KMS-11 (cell line): ENCODE data around the gene SPATA16.

Source experiments
- H2AFZ ChIP-seq: fragments of 200-600 bp; sonication (generic); 2 replicates; pipeline ENCODE4 v1.6.1; 2016; ENCODE audit warnings: antibody characterized with exemption, mixed run types, low read depth
- H3K27ac ChIP-seq: fragments of 200-600 bp; sonication (generic); 2 replicates; pipeline ENCODE4 v1.6.1; 2016; ENCODE audit warnings: mild to moderate bottlenecking, mixed run types
- H3K27me3 ChIP-seq: fragments of 200-600 bp; sonication (generic); 2 replicates; pipeline ENCODE4 v1.6.1; 2017; ENCODE audit warnings: mild to moderate bottlenecking, low read depth, mixed run types, moderate library complexity; ENCODE audit not compliant: insufficient read depth
- H3K36me3 ChIP-seq: fragments of 200-600 bp; sonication (generic); 2 replicates; pipeline ENCODE4 v1.6.1; 2017; ENCODE audit warnings: mild to moderate bottlenecking, mixed run types; ENCODE audit not compliant: insufficient read depth
- H3K4me1 ChIP-seq: fragments of 200-600 bp; sonication (generic); 2 replicates; pipeline ENCODE4 v1.6.1; 2016; ENCODE audit warnings: mild to moderate bottlenecking, low read depth, mixed run types; ENCODE audit not compliant: poor library complexity, severe bottlenecking
- H3K4me2 ChIP-seq: fragments of 200-600 bp; sonication (generic); 2 replicates; pipeline ENCODE4 v1.7.0; 2016; ENCODE audit warnings: mild to moderate bottlenecking, mixed run types
- H3K4me3 ChIP-seq: fragments of 200-600 bp; sonication (generic); IDR thresholded peaks from 2 replicates; pipeline ENCODE4 v1.6.1; 2017; ENCODE audit warnings: low read depth, low read length, mixed read lengths; ENCODE audit not compliant: insufficient read depth
- H3K79me2 ChIP-seq: fragments of 200-600 bp; sonication (generic); 2 replicates; pipeline ENCODE4 v1.6.1; 2016; ENCODE audit warnings: low read depth, mixed run types; ENCODE audit not compliant: insufficient read depth
- H3K9ac ChIP-seq: fragments of 200-600 bp; sonication (generic); 2 replicates; pipeline ENCODE4 v1.6.1; 2016; ENCODE audit warnings: mild to moderate bottlenecking, mixed run types
- H4K20me1 ChIP-seq: fragments of 200-600 bp; sonication (generic); 2 replicates; pipeline ENCODE4 v1.6.1; 2016; ENCODE audit warnings: mild to moderate bottlenecking, mixed run types; ENCODE audit not compliant: insufficient read depth
- TF ChIP-seq, protein P1 (sequence below): fragments of 200-600 bp; sonication (generic); conservative IDR thresholded peaks from 2 replicates; pipeline ENCODE4 v1.6.1; 2017; ENCODE audit warnings: low read depth, mild to moderate bottlenecking, antibody characterized with exemption, low read length, moderate library complexity, mixed read lengths

SPATA16 gene

DNA sequence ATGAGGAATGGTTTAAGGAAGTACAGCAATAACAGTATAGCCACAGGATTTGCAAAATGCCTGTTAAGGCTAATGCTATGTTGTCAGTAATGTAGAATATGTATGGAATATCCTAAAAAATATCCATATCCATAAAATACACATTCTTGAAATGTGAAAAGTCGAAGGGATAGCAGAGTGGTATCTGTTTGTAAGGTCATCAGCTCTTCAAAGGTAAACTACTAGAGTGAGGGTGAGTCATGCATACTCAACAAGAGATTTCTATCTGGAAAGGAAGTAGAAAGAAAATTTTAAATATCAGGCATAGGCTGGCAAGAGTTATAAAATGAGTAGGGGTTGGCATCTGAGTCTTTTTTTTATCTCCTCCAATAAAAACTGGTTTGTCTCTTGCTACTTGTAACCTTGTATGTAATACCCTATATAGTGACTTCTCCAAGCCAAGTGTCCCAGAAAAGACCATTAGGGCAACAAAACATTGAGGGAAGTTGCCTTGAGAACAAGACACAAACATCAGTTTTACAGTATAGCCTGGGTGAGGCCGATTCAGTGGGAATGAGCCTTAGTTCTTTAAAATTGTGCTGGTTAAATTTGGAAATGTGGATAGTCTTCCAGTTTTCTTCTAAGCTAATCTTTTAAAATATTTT, 103.1 kb downstream of the SPATA16 start:
- Histone ChIP-seq H3K4me2 (no peak overlapping the region), H3K4me3 (no peak overlapping the region), H2AFZ (no peak overlapping the region), H3K4me1 (no peaks in the 10 kb centered on the region), H3K79me2 (no peaks in the 10 kb centered on the region), H3K36me3 (no peaks in the 10 kb centered on the region), H3K27ac (no peak overlapping the region), H4K20me1 (no peaks in the 10 kb centered on the region), H3K9ac (no peak overlapping the region), H3K27me3 (no peaks in the 10 kb centered on the region)
- TF ChIP-seq, protein P1, sequence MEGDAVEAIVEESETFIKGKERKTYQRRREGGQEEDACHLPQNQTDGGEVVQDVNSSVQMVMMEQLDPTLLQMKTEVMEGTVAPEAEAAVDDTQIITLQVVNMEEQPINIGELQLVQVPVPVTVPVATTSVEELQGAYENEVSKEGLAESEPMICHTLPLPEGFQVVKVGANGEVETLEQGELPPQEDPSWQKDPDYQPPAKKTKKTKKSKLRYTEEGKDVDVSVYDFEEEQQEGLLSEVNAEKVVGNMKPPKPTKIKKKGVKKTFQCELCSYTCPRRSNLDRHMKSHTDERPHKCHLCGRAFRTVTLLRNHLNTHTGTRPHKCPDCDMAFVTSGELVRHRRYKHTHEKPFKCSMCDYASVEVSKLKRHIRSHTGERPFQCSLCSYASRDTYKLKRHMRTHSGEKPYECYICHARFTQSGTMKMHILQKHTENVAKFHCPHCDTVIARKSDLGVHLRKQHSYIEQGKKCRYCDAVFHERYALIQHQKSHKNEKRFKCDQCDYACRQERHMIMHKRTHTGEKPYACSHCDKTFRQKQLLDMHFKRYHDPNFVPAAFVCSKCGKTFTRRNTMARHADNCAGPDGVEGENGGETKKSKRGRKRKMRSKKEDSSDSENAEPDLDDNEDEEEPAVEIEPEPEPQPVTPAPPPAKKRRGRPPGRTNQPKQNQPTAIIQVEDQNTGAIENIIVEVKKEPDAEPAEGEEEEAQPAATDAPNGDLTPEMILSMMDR = no peak

DNA sequence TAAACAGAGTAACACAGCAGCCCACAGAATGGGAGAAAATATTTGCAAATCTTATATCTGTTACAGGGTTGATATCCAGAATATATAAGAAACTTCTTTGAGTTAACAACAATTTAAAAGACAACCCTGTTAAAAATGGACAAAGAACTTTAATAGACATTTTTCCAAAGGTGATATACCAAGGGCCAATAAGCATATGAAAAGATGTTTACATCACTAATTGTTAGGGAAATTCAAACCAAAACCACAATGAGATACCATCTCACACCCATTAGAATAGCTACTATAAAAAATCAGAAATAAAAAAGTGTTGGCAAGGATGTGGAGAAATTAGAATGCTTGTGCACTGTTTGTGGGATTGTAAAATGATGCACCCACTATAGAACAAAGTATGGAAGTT, 110.8 kb downstream of the SPATA16 start:
- H3K9ac ChIP-seq = no peak overlapping the region
- H3K4me2 ChIP-seq = no peak overlapping the region
- H4K20me1 ChIP-seq = no peaks in the 10 kb centered on the region
- no peak overlapping the region for H2AFZ ChIP-seq
- no peaks in the 10 kb centered on the region for H3K27me3 ChIP-seq
- no peak overlapping the region for H3K27ac ChIP-seq
- TF ChIP-seq, protein P1 = no peak
- H3K36me3 ChIP-seq = no peaks in the 10 kb centered on the region
- no peak overlapping the region for H3K4me3 ChIP-seq
- H3K4me1 ChIP-seq = no peaks in the 10 kb centered on the region
- no peaks in the 10 kb centered on the region for H3K79me2 ChIP-seq

DNA sequence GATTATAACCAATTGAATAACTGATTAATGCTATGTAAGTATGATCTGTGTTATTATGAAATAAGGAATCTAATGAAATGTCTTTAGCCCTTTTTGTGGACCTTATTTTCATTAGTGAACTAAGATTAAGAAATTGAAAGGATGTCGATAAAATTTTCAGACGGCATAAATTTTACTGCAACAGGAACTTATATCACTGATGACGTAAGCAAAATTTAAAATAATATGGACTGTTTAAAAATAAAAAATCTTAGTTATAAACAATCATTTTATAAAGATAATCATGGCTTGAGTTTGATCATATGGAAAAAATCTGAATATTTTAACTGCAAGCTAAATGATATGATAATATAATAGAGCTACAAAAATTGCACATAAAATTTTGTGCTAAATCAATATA, 112.7 kb downstream of the SPATA16 start:
- TF ChIP-seq, protein P1 = no peak
- Histone ChIP-seq H3K4me1 (no peaks in the 10 kb centered on the region), H2AFZ (no peak overlapping the region), H3K36me3 (no peaks in the 10 kb centered on the region), H3K4me2 (no peak overlapping the region), H3K4me3 (no peak overlapping the region), H3K27me3 (no peaks in the 10 kb centered on the region), H3K9ac (no peak overlapping the region), H4K20me1 (no peaks in the 10 kb centered on the region), H3K27ac (no peak overlapping the region), H3K79me2 (no peaks in the 10 kb centered on the region)

GRCh38 chr3:173027429-173027828, 113.6 kb downstream of the SPATA16 start:
- no peak overlapping the region for H3K9ac ChIP-seq

More at GRCh38 chr3:173027429-173027828, 113.6 kb downstream of the SPATA16 start:
- H3K79me2 ChIP-seq = no peaks in the 10 kb centered on the region
- H2AFZ ChIP-seq = no peak overlapping the region
- H3K4me2 ChIP-seq = no peak overlapping the region
- no peaks in the 10 kb centered on the region for H3K27me3 ChIP-seq
- H4K20me1 ChIP-seq = no peaks in the 10 kb centered on the region
- H3K4me1 ChIP-seq = no peaks in the 10 kb centered on the region
- H3K36me3 ChIP-seq = no peaks in the 10 kb centered on the region
- H3K4me3 ChIP-seq = no peak overlapping the region
- TF ChIP-seq, protein P1 = no peak
- H3K27ac ChIP-seq = no peak overlapping the region
